Mesothelial cell of epicardium (in vitro differentiated cells): ENCODE measurements around the gene ERGIC3. TPM values are rescaled to one million over a fixed set of nuclear protein-coding genes. Genes with fewer than 3 reads are reported as not detected.

Source experiments
- DNase-seq, 2 experiments: peaks; one replicate each; pipeline ENCODE4 v3.0.0; 2021; ENCODE audit warnings: low spot score in 2 of 2; ENCODE audit not compliant: unreplicated experiment in 2 of 2
- H3K27ac Mint-ChIP-seq: 2 replicates; pipeline ENCODE4 v1.8.0; 2021; ENCODE audit warnings: mixed read lengths
- H3K27me3 Mint-ChIP-seq: 2 replicates; pipeline ENCODE4 v1.8.0; 2021; ENCODE audit warnings: low read depth, mixed read lengths
- H3K36me3 Mint-ChIP-seq: 2 replicates; pipeline ENCODE4 v1.8.0; 2021; ENCODE audit warnings: mixed read lengths
- H3K4me1 Mint-ChIP-seq: 2 replicates; pipeline ENCODE4 v1.8.0; 2021; ENCODE audit warnings: mixed read lengths
- H3K4me3 Mint-ChIP-seq: 2 replicates; pipeline ENCODE4 v1.8.0; 2021; ENCODE audit warnings: mild to moderate bottlenecking, moderate library complexity, mixed read lengths
- H3K9me3 Mint-ChIP-seq: 2 replicates; pipeline ENCODE4 v1.8.0; 2021; ENCODE audit warnings: mixed read lengths
- CTCF ChIP-seq: fragments of 200-600 bp; sonication (generic); IDR thresholded peaks from one replicate; pipeline ENCODE4 v1.5.0; 2021; ENCODE audit warnings: antibody characterized with exemption; ENCODE audit not compliant: unreplicated experiment
- total RNA-seq: library from RNA; stranded (reverse); gene quantifications from 3 replicates; pipeline ENCODE4 v1.2.1, GENCODE V29; 2021

The ERGIC3 gene
- total RNA-seq, 1 donor from 2014 or later, result 255 TPM

DNA sequence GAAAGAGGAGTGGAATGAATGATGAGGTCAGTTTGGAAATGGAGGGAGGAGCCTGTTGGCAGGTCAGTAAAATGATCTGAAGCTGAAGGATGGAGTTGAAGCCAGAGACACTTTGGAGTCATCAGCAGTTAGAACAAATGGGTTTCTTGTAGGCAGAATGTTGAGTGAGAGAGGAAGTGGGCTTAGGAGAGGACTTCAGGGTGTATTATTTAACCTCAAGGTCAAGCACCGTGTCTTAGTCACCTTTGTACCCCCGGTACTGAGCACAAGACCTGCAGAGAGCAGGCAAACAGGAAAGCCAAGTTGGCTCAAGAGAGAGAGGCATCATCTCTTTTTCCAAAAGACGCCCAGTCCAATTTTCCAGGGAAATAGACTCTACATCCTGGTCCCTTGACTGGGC, 35.7 kb upstream of the ERGIC3 start:
- Mint-ChIP-seq H3K4me1 (no peaks in the 10 kb centered on the region), H3K4me3 (no peak overlapping the region), H3K27me3 (no peaks in the 10 kb centered on the region), H3K9me3 (no peaks in the 10 kb centered on the region), H3K27ac (no peak overlapping the region), H3K36me3 (peaks cover 29% of the 10 kb centered on the region)
- TF ChIP-seq CTCF, result no peak
- no peak for DNase-seq

DNA sequence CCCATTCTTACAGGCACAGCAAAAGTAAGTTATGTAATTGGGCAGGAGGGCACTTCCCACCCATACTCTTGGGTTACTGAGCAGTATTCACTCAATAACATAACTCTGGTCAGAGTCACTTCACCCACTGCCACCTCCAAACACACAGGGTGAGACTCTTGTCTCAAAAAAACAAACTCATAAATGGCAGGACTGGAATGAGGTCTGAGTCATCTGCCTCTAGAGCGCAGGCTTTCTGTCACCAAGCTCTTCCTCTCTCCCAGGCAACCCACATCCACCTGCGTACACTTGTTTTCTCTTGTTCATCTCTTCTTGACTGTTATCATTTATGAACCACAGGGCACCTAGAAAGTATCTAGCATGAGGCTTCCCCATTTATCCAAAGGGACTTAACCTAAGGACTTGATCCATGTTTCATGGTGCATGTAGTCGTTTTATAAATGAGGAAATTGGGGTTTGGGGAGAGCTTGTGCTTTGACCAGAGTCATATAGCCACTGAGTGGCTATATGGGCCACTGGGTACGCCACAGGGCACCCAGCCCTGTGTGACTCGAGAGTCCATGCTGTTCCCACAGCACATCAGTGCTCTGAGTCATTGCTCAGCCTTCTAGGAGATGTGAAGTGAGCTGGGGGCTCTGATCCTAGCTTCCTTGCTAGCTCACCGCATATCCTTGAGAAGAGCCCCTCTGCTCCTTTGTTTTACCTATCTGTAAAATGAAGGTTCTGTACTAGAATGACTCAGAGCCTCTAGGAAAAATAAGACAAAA, 34.8 kb upstream of the ERGIC3 start:
- Mint-ChIP-seq H3K4me3 (no peak overlapping the region), H3K27me3 (no peaks in the 10 kb centered on the region), H3K27ac (no peak overlapping the region), H3K4me1 (no peaks in the 10 kb centered on the region), H3K9me3 (no peaks in the 10 kb centered on the region), H3K36me3 (peaks cover 30% of the 10 kb centered on the region)
- TF ChIP-seq CTCF, result no peak
- DNase-seq, result no peak

GRCh38 chr20:35508493-35509218, 33.2 kb upstream of the ERGIC3 start:
- no peaks in the 10 kb centered on the region for H3K27me3 Mint-ChIP-seq
- H3K9me3 Mint-ChIP-seq, result no peaks in the 10 kb centered on the region
- no peak overlapping the region for H3K4me3 Mint-ChIP-seq
- no peak for DNase-seq
- H3K4me1 Mint-ChIP-seq, result no peaks in the 10 kb centered on the region
- peaks cover 17% of the 10 kb centered on the region for H3K36me3 Mint-ChIP-seq
- no peak overlapping the region for H3K27ac Mint-ChIP-seq
- no peak for TF ChIP-seq CTCF

GRCh38 chr20:35510951-35511735, 30.7 kb upstream of the ERGIC3 start:
- no peak for TF ChIP-seq CTCF
- H3K9me3 Mint-ChIP-seq, result no peaks in the 10 kb centered on the region
- no peak for DNase-seq
- H3K27me3 Mint-ChIP-seq, result no peaks in the 10 kb centered on the region
- H3K4me3 Mint-ChIP-seq, result no peak overlapping the region
- no peak overlapping the region for H3K27ac Mint-ChIP-seq
- H3K4me1 Mint-ChIP-seq, result no peaks in the 10 kb centered on the region
- H3K36me3 Mint-ChIP-seq, result peaks cover 7% of the 10 kb centered on the region

GRCh38 chr20:35511814-35512420, 30.0 kb upstream of the ERGIC3 start:
- Mint-ChIP-seq H3K36me3 (peaks cover 7% of the 10 kb centered on the region), H3K27me3 (no peaks in the 10 kb centered on the region), H3K4me1 (no peaks in the 10 kb centered on the region), H3K4me3 (no peak overlapping the region), H3K9me3 (no peaks in the 10 kb centered on the region), H3K27ac (no peak overlapping the region)
- DNase-seq, result no peak
- peak; percentile 54 for TF ChIP-seq CTCF
